H9 (cell line): ENCODE results near the gene CCDC88C. TPM values are rescaled to one million over a fixed set of nuclear protein-coding genes. Genes with fewer than 3 reads are reported as not detected.

Experiments
- DNase-seq: peaks from one replicate; pipeline ENCODE4 v3.0.0-alpha.2; 2017
- H2AFZ ChIP-seq: one replicate; pipeline ENCODE4 v1.6.1; 2013; ENCODE audit warnings: mild to moderate bottlenecking, low read length, control low read depth, moderate library complexity
- H2AK5ac ChIP-seq: 2 replicates; pipeline ENCODE4 v1.6.1; 2013; ENCODE audit warnings: low read length, control low read depth, mixed read lengths; ENCODE audit not compliant: insufficient read length
- H2BK120ac ChIP-seq: one replicate; pipeline ENCODE4 v1.6.1; 2013; ENCODE audit warnings: low read depth, mild to moderate bottlenecking, low read length, control low read depth, inconsistent platforms; ENCODE audit not compliant: poor library complexity, severe bottlenecking
- H2BK12ac ChIP-seq: 2 replicates; pipeline ENCODE4 v1.6.1; 2013; ENCODE audit warnings: low read length, control low read depth, mixed read lengths, low read depth; ENCODE audit not compliant: insufficient read length
- H2BK15ac ChIP-seq: 2 replicates; pipeline ENCODE4 v1.6.1; 2013; ENCODE audit warnings: low read depth, low read length, control low read depth
- H2BK20ac ChIP-seq: one replicate; pipeline ENCODE4 v1.6.1; 2013; ENCODE audit warnings: low read depth, mild to moderate bottlenecking, low read length, control low read depth, inconsistent platforms; ENCODE audit not compliant: poor library complexity, severe bottlenecking
- H2BK5ac ChIP-seq: 2 replicates; pipeline ENCODE4 v1.6.1; 2013; ENCODE audit warnings: low read length, control low read depth, mixed read lengths; ENCODE audit not compliant: insufficient read length
- H3K14ac ChIP-seq: 2 replicates; pipeline ENCODE4 v1.6.1; 2013; ENCODE audit warnings: low read length, control low read depth; ENCODE audit not compliant: insufficient read depth
- H3K18ac ChIP-seq: 2 replicates; pipeline ENCODE4 v1.6.1; 2013; ENCODE audit warnings: low read depth, mild to moderate bottlenecking, mixed read lengths, low read length, control low read depth; ENCODE audit not compliant: insufficient read length
- H3K23ac ChIP-seq: 2 replicates; pipeline ENCODE4 v1.6.1; 2013; ENCODE audit warnings: low read length, control low read depth, mixed read lengths, low read depth; ENCODE audit not compliant: insufficient read length
- H3K23me2 ChIP-seq: 2 replicates; pipeline ENCODE4 v1.6.1; 2013; ENCODE audit warnings: low read depth, mild to moderate bottlenecking, mixed read lengths, low read length, control low read depth; ENCODE audit not compliant: insufficient read length, poor library complexity, severe bottlenecking
- H3K27ac ChIP-seq: 2 replicates; pipeline ENCODE4 v1.5.1; 2013; ENCODE audit warnings: low read length, control low read depth, mixed read lengths, low read depth; ENCODE audit not compliant: insufficient read length
- H3K27me3 ChIP-seq: 2 replicates; pipeline ENCODE4 v1.6.1; 2013; ENCODE audit warnings: low read length, control low read depth, inconsistent platforms; ENCODE audit not compliant: insufficient read depth
- H3K4ac ChIP-seq: 2 replicates; pipeline ENCODE4 v1.6.1; 2013; ENCODE audit warnings: low read depth, mild to moderate bottlenecking, control low read depth, inconsistent platforms, low read length, moderate library complexity
- H3K4me1 ChIP-seq: 2 replicates; pipeline ENCODE4 v1.6.1; 2013; ENCODE audit warnings: low read length, control low read depth, inconsistent platforms; ENCODE audit not compliant: insufficient read depth
- H3K4me2 ChIP-seq: 2 replicates; pipeline ENCODE4 v1.6.1; 2013; ENCODE audit warnings: low read length, control low read depth, mixed read lengths; ENCODE audit not compliant: insufficient read length, insufficient read depth
- H3K56ac ChIP-seq: 2 replicates; pipeline ENCODE4 v1.6.1; 2013; ENCODE audit warnings: low read depth, mild to moderate bottlenecking, mixed read lengths, low read length, control low read depth; ENCODE audit not compliant: insufficient read length
- H3K79me1 ChIP-seq: 2 replicates; pipeline ENCODE4 v1.6.1; 2013; ENCODE audit warnings: low read depth, mild to moderate bottlenecking, moderate library complexity, low read length, control low read depth, inconsistent platforms; ENCODE audit not compliant: insufficient read depth, poor library complexity, severe bottlenecking
- H3K79me2 ChIP-seq: 2 replicates; pipeline ENCODE4 v1.6.1; 2013; ENCODE audit warnings: low read length, control low read depth, inconsistent platforms; ENCODE audit not compliant: insufficient read depth
- H3K9ac ChIP-seq: 2 replicates; pipeline ENCODE4 v1.6.1; 2013; ENCODE audit warnings: low read length, control low read depth, mixed read lengths; ENCODE audit not compliant: insufficient read length; ENCODE audit errors: extremely low read depth
- H3K9me3 ChIP-seq: one replicate; pipeline ENCODE4 v1.6.1; 2013; ENCODE audit warnings: low read depth, low read length, inconsistent platforms; ENCODE audit not compliant: control insufficient read depth
- H3T11ph ChIP-seq: one replicate; pipeline ENCODE4 v1.6.1; 2013; ENCODE audit warnings: mild to moderate bottlenecking, low read length, control low read depth, inconsistent platforms
- H4K20me1 ChIP-seq: one replicate; pipeline ENCODE4 v1.6.1; 2013; ENCODE audit not compliant: control insufficient read depth, insufficient read length, insufficient read depth
- H4K5ac ChIP-seq: 2 replicates; pipeline ENCODE4 v1.6.1; 2013; ENCODE audit warnings: low read depth, mild to moderate bottlenecking, mixed read lengths, low read length, control low read depth; ENCODE audit not compliant: insufficient read length
- H4K8ac ChIP-seq: replicated peaks from 2 replicates; pipeline ENCODE4 v1.6.1; 2013; ENCODE audit warnings: low read length, control low read depth, mixed read lengths, low read depth; ENCODE audit not compliant: insufficient read length
- H4K91ac ChIP-seq: 2 replicates; pipeline ENCODE4 v1.6.1; 2013; ENCODE audit warnings: low read depth, mild to moderate bottlenecking, moderate library complexity, mixed read lengths, low read length, control low read depth; ENCODE audit not compliant: insufficient read length
- H3K27ac Mint-ChIP-seq, 3 experiments: 2 replicates in 2 of 3; 3 replicates in 1 of 3; pipeline ENCODE4 v1.8.0; 2020 to 2021; ENCODE audit warnings: mixed read lengths in 3 of 3, mild to moderate bottlenecking in 1 of 3, moderate library complexity in 1 of 3
- H3K27me3 Mint-ChIP-seq: 2 replicates; pipeline ENCODE4 v1.8.0; 2021; ENCODE audit warnings: low read depth, mild to moderate bottlenecking, moderate library complexity, mixed read lengths
- H3K36me3 Mint-ChIP-seq, 3 experiments: 2 replicates in 2 of 3; 3 replicates in 1 of 3; pipeline ENCODE4 v1.8.0; 2020 to 2021; ENCODE audit warnings: low read depth in 3 of 3, mixed read lengths in 3 of 3; ENCODE audit not compliant: insufficient read depth in 1 of 3
- H3K4me1 Mint-ChIP-seq, 2 experiments: 2 replicates each; pipeline ENCODE4 v1.8.0; 2020; ENCODE audit warnings: mixed read lengths in 2 of 2
- H3K4me3 Mint-ChIP-seq, 2 experiments: 2 replicates in 1 of 2; 3 replicates in 1 of 2; pipeline ENCODE4 v1.8.0; 2020 to 2021; ENCODE audit warnings: mild to moderate bottlenecking in 2 of 2, mixed read lengths in 2 of 2, moderate library complexity in 1 of 2
- H3K9me3 Mint-ChIP-seq, 2 experiments: 2 replicates in 1 of 2; 3 replicates in 1 of 2; pipeline ENCODE4 v1.8.0; 2020; ENCODE audit warnings: mild to moderate bottlenecking in 2 of 2, mixed read lengths in 2 of 2, moderate library complexity in 1 of 2
- CTCF ChIP-seq: fragments of 200-600 bp; sonication (generic); conservative IDR thresholded peaks from 3 replicates; pipeline ENCODE4 v1.8.0; 2021; ENCODE audit warnings: antibody characterized with exemption, mild to moderate bottlenecking
- WGBS: extraction: QIAGEN DNeasy Blood & Tissue Kit; methylation state at CpG from one replicate; pipeline ENCODE4 v1.1.7; 2013; ENCODE audit warnings: missing lambda C conversion rate, low lambda C conversion rate, mixed read lengths; ENCODE audit not compliant: insufficient read length; ENCODE audit errors: extremely low coverage; 5-methylcytosine and 5-hydroxymethylcytosine counted together
- total RNA-seq: library from RNA; stranded (reverse); gene quantifications from 2 replicates; pipeline ENCODE4 v1.2.1, GENCODE V29; 2021

The CCDC88C gene
- total RNA-seq, 1 experiment from 2014 or later, result 52.4 TPM

- Histone ChIP-seq H3K4me2 (no peak overlapping the region), H3T11ph (no peak overlapping the region), H2BK15ac (no peak overlapping the region), H3K79me2 (no peaks in the 10 kb centered on the region), H3K18ac (no peak overlapping the region), H3K56ac (no peak overlapping the region), H3K14ac (no peak overlapping the region), H3K9ac (no peak overlapping the region), H3K79me1 (no peaks in the 10 kb centered on the region), H2BK12ac (no peak overlapping the region), H3K23me2 (peaks cover 3% of the 10 kb centered on the region), H2AFZ (no peak overlapping the region), H2AK5ac (no peak overlapping the region), H4K91ac (no peak overlapping the region), H3K23ac (no peak overlapping the region), H4K8ac (no peak overlapping the region), H4K20me1 (no peaks in the 10 kb centered on the region), H3K27ac (no peak overlapping the region), H3K4me1 (peaks cover 2% of the 10 kb centered on the region; the same call in 1 of the 2 replicates), H3K9me3 (no peaks in the 10 kb centered on the region), H4K5ac (no peak overlapping the region), H2BK5ac (no peak overlapping the region), H3K4ac (no peak overlapping the region), H3K27me3 (no peaks in the 10 kb centered on the region; the same call in 1 of the 2 replicates), H2BK120ac (no peak overlapping the region), H2BK20ac (no peak overlapping the region)
- peaks cover 15 to 17% of the 10 kb centered on the region in 2 experiments for H3K4me1 Mint-ChIP-seq
- no peak overlapping the region for H3K27ac Mint-ChIP-seq
- no peak overlapping the region; a peak in 1 of 5 replicates for H3K4me3 Mint-ChIP-seq
- H3K9me3 Mint-ChIP-seq, result no peaks in the 10 kb centered on the region; a peak in 2 of 5 replicates
- peaks cover 40% of the 10 kb centered on the region for H3K27me3 Mint-ChIP-seq
- TF ChIP-seq CTCF, result no peak
- DNase-seq, result no peak
- no peaks in the 10 kb centered on the region for H3K36me3 Mint-ChIP-seq
- no CpG with 5 or more reads among the region's 5 CpGs for WGBS
These were observed 166.7 kb downstream of the CCDC88C start for GRCh38 chr14:91250912-91251311.
